Activated CD4-positive, alpha-beta T cell treated with anti-CD3 and anti-CD28 coated beads, Interleukin-2, amount 10 ng/mL, durations not matched to agents 7 days and 5 days (primary cell): Measurements from ENCODE around the gene DHX34. TPM values are rescaled to one million over a fixed set of nuclear protein-coding genes. Genes with fewer than 3 reads are reported as not detected.
A peak's percentile ranks its signal among the peaks of the same experiment; 100 is the strongest.
"Not testable (repeated sequence)": the region's sequence is repeated elsewhere in the genome, so short reads cannot be mapped to it uniquely, and the experiment has no call there.

ENCODE experiments used
- CTCF ChIA-PET: fragments of 350-600 bp; sonication (Branson Sonifier 250); formaldehyde crosslinking; loops from one replicate; lab custom pipeline; 2021; ENCODE audit warnings: antibody characterized with exemption; lab: Charles Lee
- POLR2A ChIA-PET: fragments of 350-600 bp; sonication (Branson Sonifier 250); formaldehyde crosslinking; loops from one replicate; lab custom pipeline; 2021; ENCODE audit warnings: antibody characterized with exemption; lab: Charles Lee
- DNase-seq: peaks from one replicate; pipeline ENCODE4 v3.0.0-alpha.2; 2020
- H3K27ac Mint-ChIP-seq: one replicate; pipeline ENCODE4 v1.8.0; 2021; ENCODE audit warnings: mild to moderate bottlenecking, moderate library complexity, mixed read lengths
- H3K27me3 Mint-ChIP-seq: one replicate; pipeline ENCODE4 v1.8.0; 2021; ENCODE audit warnings: mixed read lengths
- H3K36me3 Mint-ChIP-seq: one replicate; pipeline ENCODE4 v1.8.0; 2021; ENCODE audit warnings: low read depth, mixed read lengths
- H3K4me1 Mint-ChIP-seq: one replicate; pipeline ENCODE4 v1.8.0; 2021; ENCODE audit warnings: mixed read lengths
- H3K4me3 Mint-ChIP-seq: one replicate; pipeline ENCODE4 v1.8.0; 2021; ENCODE audit warnings: mild to moderate bottlenecking, moderate library complexity, mixed read lengths
- H3K9me3 Mint-ChIP-seq: one replicate; pipeline ENCODE4 v1.8.0; 2021; ENCODE audit warnings: mixed read lengths
- total RNA-seq, 2 experiments: library from RNA; stranded (reverse); gene quantifications; one replicate each; pipeline ENCODE4 v1.2.3, GENCODE V29; 2021

Gene DHX34
- 10 to 100 TPM; 13.0 TPM for total RNA-seq

GRCh38 chr19:47348819-47349795 is at the start of gene DHX34:
DHX34 (plus strand) TSS chr19:47349315; CDS start chr19:47353031, 3,716 bp downstream.
- Mint-ChIP-seq H3K4me1 (peaks cover 31% of the 10 kb centered on the region), H3K27me3 (no peaks in the 10 kb centered on the region), H3K36me3 (peaks cover 12% of the 10 kb centered on the region), H3K4me3 (peak within 1 kb of the TSS; percentile 87), H3K9me3 (no peaks in the 10 kb centered on the region), H3K27ac (peak within 1 kb of the TSS; percentile 84)
- DNase-seq = peak; percentile 99
- ChIA-PET POLR2A (interaction anchor here (0.6 to 0.7 kb wide), 3 partner anchors 9 to 261 kb away, joined by 3 to 6 read pairs (median 4); no protein-coding TSS in a partner anchor), CTCF (interaction anchor here (0.6 to 2.1 kb wide), 37 partner anchors 11 to 751 kb away, joined by 3 to 27 read pairs (median 4); partner anchors contain the start of genes CCDC9, EHD2, INAFM1 and KPTN)

- H3K4me3 Mint-ChIP-seq, DNase-seq, H3K36me3 Mint-ChIP-seq, H3K27me3 Mint-ChIP-seq, H3K9me3 Mint-ChIP-seq, H3K27ac Mint-ChIP-seq, POLR2A ChIA-PET: not testable (repeated sequence)
- CTCF ChIA-PET = interaction anchor here (0.5 kb wide), 1 partner anchor 227 kb away, joined by 3 read pairs; no protein-coding TSS in a partner anchor
- peaks cover 17% of the 10 kb centered on the region for H3K4me1 Mint-ChIP-seq
These were observed 48.2 kb upstream of the DHX34 start for GRCh38 chr19:47300867-47301266.

GRCh38 chr19:47302249-47302648 is 46.9 kb upstream of the DHX34 start:
- Mint-ChIP-seq H3K36me3 (no peaks in the 10 kb centered on the region), H3K4me3 (no peak overlapping the region), H3K4me1 (peaks cover 14% of the 10 kb centered on the region), H3K27me3 (peaks cover 2% of the 10 kb centered on the region), H3K9me3 (no peaks in the 10 kb centered on the region), H3K27ac (no peak overlapping the region)
- CTCF ChIA-PET = no interaction called here
- POLR2A ChIA-PET = no interaction called here
- no peak for DNase-seq

- Mint-ChIP-seq H3K27ac (no peak overlapping the region), H3K9me3 (no peaks in the 10 kb centered on the region), H3K4me1 (peaks cover 14% of the 10 kb centered on the region), H3K4me3 (no peak overlapping the region), H3K36me3 (no peaks in the 10 kb centered on the region), H3K27me3 (peaks cover 2% of the 10 kb centered on the region)
- no peak for DNase-seq
- ChIA-PET POLR2A (no interaction called here), CTCF (interaction anchor here (1.0 kb wide), 2 partner anchors 55 to 88 kb away, joined by 3 read pairs; no protein-coding TSS in a partner anchor)
These were observed 45.1 kb upstream of the DHX34 start for GRCh38 chr19:47303966-47304365.

- no peaks in the 10 kb centered on the region for H3K9me3 Mint-ChIP-seq
- H3K4me1 Mint-ChIP-seq = peaks cover 8% of the 10 kb centered on the region
- CTCF ChIA-PET = interaction anchor here (0.7 to 1.1 kb wide), 5 partner anchors 44 to 1027 kb away, joined by 3 to 4 read pairs (median 3); partner anchors contain the start of gene DHX34
- POLR2A ChIA-PET = no interaction called here
- peak; percentile 49 for DNase-seq
- peaks cover 5% of the 10 kb centered on the region for H3K27me3 Mint-ChIP-seq
- H3K36me3 Mint-ChIP-seq = no peaks in the 10 kb centered on the region
- no peak overlapping the region for H3K27ac Mint-ChIP-seq
- no peak overlapping the region for H3K4me3 Mint-ChIP-seq
These were observed 43.8 kb upstream of the DHX34 start for GRCh38 chr19:47305309-47305751.

- POLR2A ChIA-PET = no interaction called here
These were observed 42.8 kb upstream of the DHX34 start for GRCh38 chr19:47306303-47306702.

GRCh38 chr19:47309038-47309437 is 40.1 kb upstream of the DHX34 start:
- Mint-ChIP-seq H3K27me3 (peaks cover 5% of the 10 kb centered on the region), H3K36me3 (no peaks in the 10 kb centered on the region), H3K9me3 (no peaks in the 10 kb centered on the region), H3K4me1 (peaks cover 4% of the 10 kb centered on the region), H3K4me3 (no peak overlapping the region), H3K27ac (no peak overlapping the region)
- ChIA-PET CTCF (interaction anchor here (1.3 to 2.3 kb wide), 2 partner anchors 40 to 119 kb away, joined by 3 to 6 read pairs; partner anchors contain the start of gene DHX34), POLR2A (no interaction called here)
- DNase-seq = no peak

More at GRCh38 chr19:47306303-47306702, 42.8 kb upstream of the DHX34 start:
- Mint-ChIP-seq H3K4me1 (peaks cover 5% of the 10 kb centered on the region), H3K4me3 (no peak overlapping the region), H3K27ac (no peak overlapping the region), H3K9me3 (no peaks in the 10 kb centered on the region), H3K36me3 (no peaks in the 10 kb centered on the region), H3K27me3 (peaks cover 5% of the 10 kb centered on the region)
- DNase-seq = no peak
- CTCF ChIA-PET = no interaction called here

- Mint-ChIP-seq H3K4me1 (peaks cover 4% of the 10 kb centered on the region), H3K36me3 (no peaks in the 10 kb centered on the region), H3K9me3 (no peaks in the 10 kb centered on the region), H3K27ac (no peak within 1 kb of the TSS), H3K4me3 (no peak within 1 kb of the TSS), H3K27me3 (peaks cover 5% of the 10 kb centered on the region)
- POLR2A ChIA-PET = no interaction called here
- CTCF ChIA-PET = interaction anchor here (0.6 to 2.3 kb wide), 3 partner anchors 39 to 174 kb away, joined by 3 to 6 read pairs (median 4); partner anchors contain the start of genes DHX34 and KPTN
- no peak for DNase-seq
These were observed 39.5 kb upstream of the DHX34 start, which contains the start of gene C5AR1 for GRCh38 chr19:47309608-47310007. C5AR1 (plus strand) TSS chr19:47309861; CDS start chr19:47309896, 35 bp downstream.

GRCh38 chr19:47310323-47310722 is 38.8 kb upstream of the DHX34 start:
- H3K27me3 Mint-ChIP-seq = peaks cover 9% of the 10 kb centered on the region
- H3K9me3 Mint-ChIP-seq = no peaks in the 10 kb centered on the region
- no peak overlapping the region for H3K4me3 Mint-ChIP-seq
- POLR2A ChIA-PET = no interaction called here
- H3K36me3 Mint-ChIP-seq = no peaks in the 10 kb centered on the region
- peaks cover 2% of the 10 kb centered on the region for H3K4me1 Mint-ChIP-seq
- H3K27ac Mint-ChIP-seq = no peak overlapping the region
- CTCF ChIA-PET = no interaction called here
- no peak for DNase-seq

GRCh38 chr19:47310819-47311218 is 38.3 kb upstream of the DHX34 start:
- H3K4me1 Mint-ChIP-seq = no peaks in the 10 kb centered on the region
- no peak for DNase-seq
- POLR2A ChIA-PET = no interaction called here
- H3K9me3 Mint-ChIP-seq = no peaks in the 10 kb centered on the region
- H3K36me3 Mint-ChIP-seq = no peaks in the 10 kb centered on the region
- CTCF ChIA-PET = no interaction called here
- peaks cover 12% of the 10 kb centered on the region for H3K27me3 Mint-ChIP-seq
- H3K27ac Mint-ChIP-seq = no peak overlapping the region
- no peak overlapping the region for H3K4me3 Mint-ChIP-seq

GRCh38 chr19:47312366-47313006 is 36.6 kb upstream of the DHX34 start:
- no peak overlapping the region for H3K27ac Mint-ChIP-seq
- no peaks in the 10 kb centered on the region for H3K9me3 Mint-ChIP-seq
- no peak for DNase-seq
- H3K4me1 Mint-ChIP-seq = no peaks in the 10 kb centered on the region
- no peak overlapping the region for H3K4me3 Mint-ChIP-seq
- CTCF ChIA-PET = interaction anchor here (1.6 kb wide), 1 partner anchor 37 kb away, joined by 3 read pairs; the partner anchor contains the start of gene DHX34
- POLR2A ChIA-PET = no interaction called here
- peaks cover 12% of the 10 kb centered on the region for H3K27me3 Mint-ChIP-seq
- H3K36me3 Mint-ChIP-seq = no peaks in the 10 kb centered on the region

GRCh38 chr19:47313754-47314295 is 35.3 kb upstream of the DHX34 start:
- ChIA-PET CTCF (interaction anchor here (0.6 kb wide), 1 partner anchor 35 kb away, joined by 3 read pairs; the partner anchor contains the start of gene DHX34), POLR2A (no interaction called here)
- Mint-ChIP-seq H3K27ac (no peak overlapping the region), H3K4me3 (no peak overlapping the region), H3K9me3 (no peaks in the 10 kb centered on the region), H3K4me1 (no peaks in the 10 kb centered on the region), H3K36me3 (no peaks in the 10 kb centered on the region), H3K27me3 (peaks cover 12% of the 10 kb centered on the region)
- no peak for DNase-seq
